Mesendoderm (in vitro differentiated cells): ENCODE data around the gene ZSWIM4. TPM values are rescaled to one million over a fixed set of nuclear protein-coding genes. Genes with fewer than 3 reads are reported as not detected.

Experiments used
- DNase-seq: peaks from one replicate; pipeline ENCODE4 v3.0.0; 2013
- H2AK5ac ChIP-seq: 2 replicates; pipeline ENCODE4 v1.6.1; 2013; ENCODE audit warnings: low read length, inconsistent platforms
- H2BK120ac ChIP-seq: 2 replicates; pipeline ENCODE4 v1.6.1; 2013; ENCODE audit warnings: low read depth, mild to moderate bottlenecking, low read length, moderate library complexity, mixed read lengths
- H2BK15ac ChIP-seq: replicated peaks from 2 replicates; pipeline ENCODE4 v1.6.1; 2013; ENCODE audit warnings: low read depth, mild to moderate bottlenecking, moderate library complexity
- H2BK5ac ChIP-seq: 2 replicates; pipeline ENCODE4 v1.6.1; 2013; ENCODE audit warnings: low read length, inconsistent platforms
- H3K18ac ChIP-seq: 2 replicates; pipeline ENCODE4 v1.6.1; 2013; ENCODE audit warnings: mild to moderate bottlenecking, low read length, mixed read lengths
- H3K23ac ChIP-seq: one replicate; pipeline ENCODE4 v1.6.1; 2013; ENCODE audit warnings: low read length
- H3K27ac ChIP-seq: 2 replicates; pipeline ENCODE4 v1.5.1; 2013; ENCODE audit warnings: low read depth, mild to moderate bottlenecking, inconsistent platforms, low read length, moderate library complexity
- H3K27me3 ChIP-seq: 2 replicates; pipeline ENCODE4 v1.6.1; 2013; ENCODE audit warnings: low read length, control low read depth, mild to moderate bottlenecking, inconsistent platforms; ENCODE audit not compliant: insufficient read depth, poor library complexity
- H3K36me3 ChIP-seq: 2 replicates; pipeline ENCODE4 v1.6.1; 2013; ENCODE audit warnings: low read length, inconsistent platforms; ENCODE audit not compliant: control insufficient read depth, insufficient read depth
- H3K4ac ChIP-seq: one replicate; pipeline ENCODE4 v1.6.1; 2013; ENCODE audit warnings: low read depth, mild to moderate bottlenecking, low read length, moderate library complexity
- H3K4me1 ChIP-seq: 2 replicates; pipeline ENCODE4 v1.6.1; 2013; ENCODE audit warnings: low read depth, low read length, inconsistent platforms; ENCODE audit not compliant: control insufficient read depth
- H3K4me2 ChIP-seq: 2 replicates; pipeline ENCODE4 v1.6.1; 2013; ENCODE audit warnings: low read length
- H3K4me3 ChIP-seq: 2 replicates; pipeline ENCODE4 v1.5.1; 2013; ENCODE audit warnings: mild to moderate bottlenecking, low read length
- H3K56ac ChIP-seq: one replicate; pipeline ENCODE4 v1.6.1; 2013; ENCODE audit warnings: low read length
- H3K79me1 ChIP-seq: 2 replicates; pipeline ENCODE4 v1.6.1; 2013; ENCODE audit warnings: low read length, inconsistent platforms
- H3K79me2 ChIP-seq: 2 replicates; pipeline ENCODE4 v1.6.1; 2013; ENCODE audit warnings: mild to moderate bottlenecking, low read length; ENCODE audit not compliant: control insufficient read depth, insufficient read depth
- H3K9ac ChIP-seq: 2 replicates; pipeline ENCODE4 v1.6.1; 2013; ENCODE audit warnings: low read length, inconsistent platforms
- H4K5ac ChIP-seq: one replicate; pipeline ENCODE4 v1.6.1; 2013; ENCODE audit warnings: low read length
- H4K8ac ChIP-seq: one replicate; pipeline ENCODE4 v1.6.1; 2013; ENCODE audit warnings: low read depth, mild to moderate bottlenecking, control low read depth, low read length, moderate library complexity
- WGBS: extraction: QIAGEN DNeasy Blood & Tissue Kit; methylation state at CpG from one replicate; pipeline ENCODE4 v1.1.7; 2013; ENCODE audit warnings: low lambda C conversion rate, missing lambda C conversion rate; ENCODE audit not compliant: insufficient coverage; ENCODE audit errors: extremely low coverage; 5-methylcytosine and 5-hydroxymethylcytosine counted together
- small RNA-seq: library from polyadenylated mRNA; stranded (forward); fragments of <200 nt; extraction: miRNeasy Mini kit (QIAGEN cat#:217004); gene quantifications from one replicate; pipeline ENCODE3, GENCODE V24; 2013; ENCODE audit not compliant: insufficient read depth

The ZSWIM4 gene

DNA sequence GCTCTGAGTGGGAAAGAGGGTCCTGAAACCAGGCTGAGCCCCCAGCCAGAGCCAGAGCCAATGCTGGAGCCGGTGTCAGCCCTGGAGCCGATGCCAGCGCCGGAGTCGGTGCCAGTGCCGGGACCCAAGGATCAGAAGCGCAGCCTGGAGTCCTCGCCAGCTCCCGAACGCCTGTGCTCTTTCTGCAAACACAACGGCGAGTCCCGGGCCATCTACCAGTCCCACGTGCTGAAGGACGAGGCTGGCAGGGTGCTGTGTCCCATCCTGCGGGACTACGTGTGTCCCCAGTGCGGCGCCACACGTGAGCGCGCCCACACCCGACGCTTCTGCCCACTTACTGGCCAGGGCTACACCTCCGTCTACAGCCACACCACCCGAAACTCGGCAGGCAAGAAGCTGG is 82.1 kb downstream of the ZSWIM4 start:
- Histone ChIP-seq H4K5ac (no peak overlapping the region), H2BK15ac (no peak overlapping the region), H4K8ac (no peak overlapping the region), H2BK5ac (no peak overlapping the region), H3K56ac (peak overlapping the region; percentile 64), H3K18ac (no peak overlapping the region), H3K4me1 (peaks cover 9% of the 10 kb centered on the region), H3K27ac (no peak overlapping the region), H3K79me2 (no peaks in the 10 kb centered on the region), H3K9ac (no peak overlapping the region), H3K79me1 (no peaks in the 10 kb centered on the region), H3K23ac (no peak overlapping the region), H3K4me3 (no peak overlapping the region), H3K4ac (no peak overlapping the region), H3K27me3 (no peaks in the 10 kb centered on the region), H2AK5ac (no peak overlapping the region), H3K4me2 (no peak overlapping the region), H3K36me3 (no peaks in the 10 kb centered on the region), H2BK120ac (no peak overlapping the region)
- WGBS: no CpG with 5 or more reads among the region's 27 CpGs
- DNase-seq: no peak

DNA sequence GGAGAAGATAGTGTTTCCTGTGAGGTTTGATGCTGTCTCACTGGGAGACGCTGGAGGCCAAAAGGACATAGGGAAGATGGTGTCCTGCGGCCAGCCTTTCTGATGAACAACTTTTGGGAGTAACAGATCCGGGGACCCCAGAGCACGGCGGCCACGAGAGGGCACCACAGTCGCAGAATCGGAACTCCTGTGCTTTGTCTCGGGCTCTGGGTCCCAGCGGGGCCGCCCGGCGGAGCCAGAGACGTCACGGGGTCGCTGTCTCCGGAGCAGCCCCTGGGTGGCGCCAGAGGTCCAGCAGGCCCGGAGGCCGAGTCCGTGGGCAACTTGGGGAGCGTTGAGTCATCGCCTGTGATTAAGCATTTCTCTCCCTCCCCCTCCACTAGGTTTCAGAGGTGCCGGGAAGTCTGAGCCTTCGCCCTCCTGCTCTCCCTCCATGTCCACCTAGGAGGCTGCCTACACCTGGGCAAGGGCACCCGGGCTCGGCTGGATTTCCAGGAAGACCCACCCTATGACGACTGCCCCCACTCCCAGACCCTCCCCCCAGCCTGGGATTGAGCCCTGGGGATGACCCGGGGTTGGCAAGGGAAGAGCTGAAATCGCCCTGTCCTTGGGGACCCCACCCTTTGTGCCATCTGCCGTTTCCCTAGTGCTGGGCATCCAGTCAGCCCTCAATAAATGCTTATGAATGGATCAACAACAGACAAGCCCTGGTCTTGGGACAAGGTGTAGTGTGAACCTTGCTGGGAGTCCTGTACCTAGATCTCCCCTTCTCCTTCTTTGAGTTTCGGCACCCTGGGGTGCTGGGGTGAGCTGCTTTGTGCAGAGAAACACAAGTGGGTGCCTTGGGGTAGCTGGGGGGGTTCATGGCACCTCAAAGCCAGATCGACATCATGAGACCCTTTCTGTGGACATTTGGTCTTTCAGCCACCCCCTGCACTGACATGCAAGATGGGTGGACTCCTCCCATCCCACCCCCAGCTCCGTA is 85.1 kb downstream of the ZSWIM4 start:
- H3K56ac ChIP-seq: peak overlapping the region; percentile 82
- H2BK5ac ChIP-seq: peak overlapping the region; percentile 12
- H3K79me2 ChIP-seq: no peaks in the 10 kb centered on the region
- H3K4ac ChIP-seq: peak overlapping the region; percentile 50
- H3K27ac ChIP-seq: peak overlapping the region; percentile 54
- H4K8ac ChIP-seq: no peak overlapping the region
- no peak overlapping the region for H4K5ac ChIP-seq
- H3K36me3 ChIP-seq: no peaks in the 10 kb centered on the region
- H3K79me1 ChIP-seq: no peaks in the 10 kb centered on the region
- H3K27me3 ChIP-seq: no peaks in the 10 kb centered on the region
- peaks cover 6% of the 10 kb centered on the region for H3K4me1 ChIP-seq
- peak overlapping the region; percentile 89 for H3K18ac ChIP-seq
- H2BK15ac ChIP-seq: peak overlapping the region; percentile 39
- peak; percentile 96 for DNase-seq
- WGBS: no CpG with 5 or more reads among the region's 34 CpGs
- H3K4me3 ChIP-seq: no peak overlapping the region
- no peak overlapping the region for H3K23ac ChIP-seq
- peak overlapping the region; percentile 12 for H2AK5ac ChIP-seq
- H3K4me2 ChIP-seq: peak overlapping the region; percentile 16
- peak overlapping the region; percentile 42 for H3K9ac ChIP-seq
- H2BK120ac ChIP-seq: peak overlapping the region; percentile 52

- Histone ChIP-seq H3K4me3 (no peak overlapping the region), H3K4me1 (peaks cover 6% of the 10 kb centered on the region), H3K4ac (peak overlapping the region; percentile 41), H3K23ac (no peak overlapping the region), H3K9ac (peak overlapping the region; percentile 56), H4K8ac (peak overlapping the region; percentile 0), H3K79me1 (no peaks in the 10 kb centered on the region), H2BK5ac (peak overlapping the region; percentile 74), H3K56ac (peak overlapping the region; percentile 85), H3K18ac (peak overlapping the region; percentile 53), H3K27ac (peak overlapping the region; percentile 85), H2BK120ac (peak overlapping the region; percentile 40), H4K5ac (no peak overlapping the region), H3K27me3 (no peaks in the 10 kb centered on the region), H2AK5ac (no peak overlapping the region), H2BK15ac (no peak overlapping the region), H3K4me2 (no peak overlapping the region), H3K79me2 (no peaks in the 10 kb centered on the region), H3K36me3 (no peaks in the 10 kb centered on the region)
- peak; percentile 88 for DNase-seq
- no CpG with 5 or more reads among the region's 12 CpGs for WGBS
These were observed 86.0 kb downstream of the ZSWIM4 start for GRCh38 chr19:13881251-13881691.

Small RNA genes lying within 50 kb of the gene (small RNA-seq; reads per million reads assigned to genes)
- gene MIR181C (1,084 reads per million, percentile 99 among the genes with 10 or more reads in this experiment), gene MIR181D (786 reads per million, percentile 98 among the genes with 10 or more reads in this experiment), gene RN7SL619P (not detected)
